SK-N-MC (cell line): ENCODE results near the gene MEGF8.

ENCODE experiments used
- EZH2 ChIP-seq: fragments of 200-600 bp; sonication (generic); IDR thresholded peaks from one replicate; pipeline ENCODE4 v1.6.1; 2017; ENCODE audit warnings: antibody characterized with exemption
- FOXP2 ChIP-seq: optimal IDR thresholded peaks from 2 replicates; pipeline ENCODE3; 2011; ENCODE audit warnings: mild to moderate bottlenecking, moderate library complexity; ENCODE audit not compliant: insufficient read depth; ENCODE audit errors: extremely low read length, control extremely low read depth
- POLR2AphosphoS5 ChIP-seq: IDR thresholded peaks from 2 replicates; pipeline ENCODE4 v1.6.1; 2012; ENCODE audit warnings: mild to moderate bottlenecking, low read depth, low read length, borderline replicate concordance

DNA sequence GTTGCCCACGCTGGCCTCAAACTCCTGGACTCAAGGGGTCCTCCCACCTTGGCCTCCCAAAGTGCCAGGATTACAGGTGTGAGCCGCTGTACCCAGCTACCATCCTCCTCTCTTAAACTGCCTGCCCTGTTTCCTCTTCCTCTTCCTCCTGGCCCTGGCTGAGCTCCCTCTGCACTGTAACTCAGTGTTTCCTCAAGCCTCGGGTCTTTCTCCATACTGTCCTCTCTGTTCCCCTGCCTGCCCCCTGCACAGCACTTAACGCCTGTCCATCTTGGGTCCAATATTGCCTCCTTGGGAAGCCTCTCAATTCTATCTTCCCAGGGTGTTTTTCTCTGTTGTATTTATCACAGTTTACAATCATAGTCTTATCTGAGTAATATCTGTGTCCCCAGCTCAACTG, 95.7 kb downstream of the MEGF8 start:
- no peak for TF ChIP-seq POLR2AphosphoS5
- no peak for TF ChIP-seq EZH2
- no peak for TF ChIP-seq FOXP2
